Measurements from ENCODE around the gene SPATA22.
"Not testable (repeated sequence)": the region's sequence is repeated elsewhere in the genome, so short reads cannot be mapped to it uniquely, and the experiment has no call there.

Gene SPATA22, protein sequence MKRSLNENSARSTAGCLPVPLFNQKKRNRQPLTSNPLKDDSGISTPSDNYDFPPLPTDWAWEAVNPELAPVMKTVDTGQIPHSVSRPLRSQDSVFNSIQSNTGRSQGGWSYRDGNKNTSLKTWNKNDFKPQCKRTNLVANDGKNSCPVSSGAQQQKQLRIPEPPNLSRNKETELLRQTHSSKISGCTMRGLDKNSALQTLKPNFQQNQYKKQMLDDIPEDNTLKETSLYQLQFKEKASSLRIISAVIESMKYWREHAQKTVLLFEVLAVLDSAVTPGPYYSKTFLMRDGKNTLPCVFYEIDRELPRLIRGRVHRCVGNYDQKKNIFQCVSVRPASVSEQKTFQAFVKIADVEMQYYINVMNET

DNA sequence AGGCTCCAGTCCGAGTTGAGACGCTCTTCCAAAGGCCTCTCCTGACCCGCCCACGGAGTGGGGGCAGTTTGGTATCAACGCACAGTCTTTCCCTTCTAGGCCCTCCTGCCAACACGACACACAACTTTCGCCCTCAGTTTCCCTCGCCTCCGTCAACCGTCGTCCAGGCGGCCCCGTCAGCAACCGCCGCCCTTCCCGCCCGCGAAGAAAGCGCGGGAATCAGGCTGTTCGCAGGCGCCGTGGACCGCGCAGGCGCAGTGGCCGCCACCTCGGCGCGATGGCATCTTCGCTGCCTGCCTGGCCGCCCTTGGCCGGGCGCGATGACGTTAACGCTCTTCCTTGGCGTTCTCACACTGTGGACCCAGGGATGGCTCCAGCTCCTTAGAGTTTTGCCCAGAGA lies at the start of gene SPATA22:
SPATA22 (minus strand) TSS at position 221 of the 400 bp plus-strand sequence. CDS start 2,494 bp downstream, outside the sequence.
- Histone ChIP-seq H3K9me3 (ENCODE audit: control insufficient read depth, insufficient read depth, low read length) (no peaks in the 10 kb centered on the region), H3K4me1 (ENCODE audit: insufficient read depth, low read length) (peaks cover 11% of the 10 kb centered on the region), H3K36me3 (ENCODE audit: insufficient read depth, low read length) (no peaks in the 10 kb centered on the region), H3K9ac (ENCODE audit: low read depth, low read length) (no peak within 1 kb of the TSS)

DNA sequence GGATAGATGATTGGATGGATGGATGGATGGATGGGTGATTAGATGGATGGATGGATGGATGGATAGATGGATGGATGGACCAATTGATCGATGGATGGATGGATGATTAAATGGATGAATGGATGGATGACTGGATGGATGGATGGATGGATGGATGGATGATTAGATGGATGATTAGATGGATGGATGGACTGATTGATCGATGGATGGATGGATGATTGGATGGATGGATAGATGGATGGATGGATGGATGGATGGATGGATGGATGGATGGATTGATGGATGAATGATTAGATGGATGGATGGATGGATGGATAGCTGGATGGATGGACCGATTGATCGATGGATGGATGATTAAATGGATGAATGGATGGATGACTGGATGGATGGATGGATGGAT lies 47.9 kb upstream of the SPATA22 start:
- not testable (repeated sequence) for H3K9me3 ChIP-seq (ENCODE audit: control insufficient read depth, insufficient read depth, low read length); H3K36me3 ChIP-seq (ENCODE audit: insufficient read depth, low read length); H3K9ac ChIP-seq (ENCODE audit: low read depth, low read length); H3K4me1 ChIP-seq (ENCODE audit: insufficient read depth, low read length)

DNA sequence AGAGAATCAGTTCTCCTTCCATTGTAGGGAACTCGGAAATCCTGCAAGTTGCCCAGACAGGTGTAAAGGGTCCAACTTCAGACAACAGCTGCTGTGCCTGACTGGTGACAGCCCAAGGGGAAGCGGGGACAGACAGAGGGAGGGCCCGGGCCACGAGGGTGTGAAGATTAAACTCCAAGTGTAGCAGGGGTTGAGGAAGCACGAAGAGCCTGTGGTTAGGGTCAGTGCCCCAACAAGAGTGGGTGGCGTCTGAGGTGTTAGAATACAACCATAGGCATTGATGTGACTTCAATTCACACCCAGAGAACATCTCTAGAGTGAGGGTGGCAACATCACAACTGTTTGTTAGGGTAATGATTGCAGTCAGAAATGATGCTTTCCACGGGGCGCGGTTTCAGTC lies 43.3 kb upstream of the SPATA22 start:
- peaks cover 13% of the 10 kb centered on the region for H3K4me1 ChIP-seq (ENCODE audit: insufficient read depth, low read length)

GRCh38 chr17:3514167-3514566 lies 42.5 kb upstream of the SPATA22 start:
- not testable (repeated sequence) for H3K9ac ChIP-seq (ENCODE audit: low read depth, low read length); H3K9me3 ChIP-seq (ENCODE audit: control insufficient read depth, insufficient read depth, low read length); H3K36me3 ChIP-seq (ENCODE audit: insufficient read depth, low read length)
- peaks cover 13% of the 10 kb centered on the region for H3K4me1 ChIP-seq (ENCODE audit: insufficient read depth, low read length)

More for the DNA sequence above, 43.3 kb upstream of the SPATA22 start:
- no peaks in the 10 kb centered on the region for H3K36me3 ChIP-seq (ENCODE audit: insufficient read depth, low read length)
- H3K9ac ChIP-seq (ENCODE audit: low read depth, low read length): no peak overlapping the region
- no peaks in the 10 kb centered on the region for H3K9me3 ChIP-seq (ENCODE audit: control insufficient read depth, insufficient read depth, low read length)

- Histone ChIP-seq H3K9ac (ENCODE audit: low read depth, low read length) (no peak overlapping the region), H3K9me3 (ENCODE audit: control insufficient read depth, insufficient read depth, low read length) (no peaks in the 10 kb centered on the region), H3K36me3 (ENCODE audit: insufficient read depth, low read length) (no peaks in the 10 kb centered on the region), H3K4me1 (ENCODE audit: insufficient read depth, low read length) (peaks cover 13% of the 10 kb centered on the region)
Observed at GRCh38 chr17:3513305-3514035, 41.9 kb upstream of the SPATA22 start.

DNA sequence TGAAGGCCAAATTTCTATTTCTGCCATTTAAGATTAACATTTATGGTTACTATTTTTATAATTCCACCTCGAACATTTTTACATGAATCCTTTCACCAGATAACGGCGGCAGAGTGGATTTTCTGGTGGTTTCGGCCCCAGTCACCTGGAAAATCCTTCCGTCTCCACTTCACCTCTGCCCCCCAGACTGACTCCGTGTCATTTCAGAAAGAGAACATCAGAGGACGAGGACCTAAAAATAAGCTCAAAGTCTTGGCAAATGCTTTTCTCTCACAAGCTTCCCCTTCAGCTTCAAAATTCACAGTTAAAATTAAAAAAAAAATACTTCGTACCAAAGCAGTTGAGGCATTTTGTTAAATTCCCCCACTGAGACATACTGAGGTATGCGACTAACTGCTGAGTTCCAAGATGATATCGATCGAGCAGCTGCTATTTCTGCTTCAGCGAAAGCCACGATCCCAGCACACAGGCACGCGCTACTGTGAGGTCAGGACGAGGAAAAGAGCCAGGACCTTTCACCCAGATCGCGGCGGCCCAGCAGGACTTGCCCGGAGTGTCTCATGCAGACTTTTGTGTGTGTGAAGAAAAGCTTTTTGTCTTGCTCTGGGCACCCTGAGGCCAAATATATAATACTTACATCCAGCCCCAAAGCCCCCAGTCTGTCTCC lies 41.0 kb upstream of the SPATA22 start:
- no peaks in the 10 kb centered on the region for H3K9me3 ChIP-seq (ENCODE audit: control insufficient read depth, insufficient read depth, low read length)
- no peak overlapping the region for H3K9ac ChIP-seq (ENCODE audit: low read depth, low read length)
- no peaks in the 10 kb centered on the region for H3K36me3 ChIP-seq (ENCODE audit: insufficient read depth, low read length)
- peaks cover 13% of the 10 kb centered on the region for H3K4me1 ChIP-seq (ENCODE audit: insufficient read depth, low read length)

- H3K9me3 ChIP-seq (ENCODE audit: control insufficient read depth, insufficient read depth, low read length): no peaks in the 10 kb centered on the region
- H3K4me1 ChIP-seq (ENCODE audit: insufficient read depth, low read length): peaks cover 13% of the 10 kb centered on the region
- H3K36me3 ChIP-seq (ENCODE audit: insufficient read depth, low read length): no peaks in the 10 kb centered on the region
- H3K9ac ChIP-seq (ENCODE audit: low read depth, low read length): no peak overlapping the region
Observed at GRCh38 chr17:3511852-3512504, 40.4 kb upstream of the SPATA22 start.

DNA sequence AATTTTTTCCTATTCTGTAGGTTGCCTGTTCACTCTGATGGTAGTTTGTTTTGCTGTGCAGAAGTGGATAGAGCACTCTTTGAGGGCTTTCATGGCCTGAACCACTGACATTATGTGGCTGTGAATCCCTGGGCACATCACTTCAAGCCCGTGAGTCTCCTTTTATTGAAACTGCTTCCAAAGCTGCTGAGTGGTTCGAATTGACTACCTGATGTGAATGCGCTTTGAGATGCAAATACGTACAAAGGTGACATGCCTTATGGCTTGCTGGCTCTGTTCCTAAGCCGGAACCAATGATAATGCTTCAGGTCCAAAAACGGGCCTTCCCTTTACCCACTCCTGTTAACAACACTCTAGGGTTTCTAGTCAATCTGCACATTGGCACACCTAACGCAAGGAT lies 38.5 kb upstream of the SPATA22 start:
- H3K9ac ChIP-seq (ENCODE audit: low read depth, low read length): no peak overlapping the region
- H3K4me1 ChIP-seq (ENCODE audit: insufficient read depth, low read length): peaks cover 13% of the 10 kb centered on the region
- no peaks in the 10 kb centered on the region for H3K9me3 ChIP-seq (ENCODE audit: control insufficient read depth, insufficient read depth, low read length)
- H3K36me3 ChIP-seq (ENCODE audit: insufficient read depth, low read length): no peaks in the 10 kb centered on the region

- H3K9ac ChIP-seq (ENCODE audit: low read depth, low read length): no peak overlapping the region
- H3K9me3 ChIP-seq (ENCODE audit: control insufficient read depth, insufficient read depth, low read length): no peaks in the 10 kb centered on the region
- no peaks in the 10 kb centered on the region for H3K36me3 ChIP-seq (ENCODE audit: insufficient read depth, low read length)
- peaks cover 7% of the 10 kb centered on the region for H3K4me1 ChIP-seq (ENCODE audit: insufficient read depth, low read length)
Observed at GRCh38 chr17:3507869-3508268, 36.2 kb upstream of the SPATA22 start.

DNA sequence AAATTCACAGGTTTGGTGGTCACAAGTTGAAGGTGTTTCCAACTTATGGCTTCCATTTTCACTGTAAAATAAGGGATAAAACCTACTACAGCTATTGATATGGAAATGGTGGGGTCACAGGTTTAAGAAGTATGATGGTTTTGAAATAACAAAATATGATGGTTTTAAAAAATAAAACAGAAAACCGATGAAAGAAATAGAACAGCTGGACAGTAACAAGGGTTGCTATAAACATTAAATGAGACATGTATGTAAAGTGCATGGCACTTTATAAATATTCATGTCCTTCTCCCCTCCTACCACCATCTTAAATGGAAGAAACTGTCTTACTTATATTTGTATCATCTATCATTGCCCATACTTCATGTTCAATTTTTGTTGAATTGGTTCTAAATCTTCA lies 35.5 kb upstream of the SPATA22 start:
- Histone ChIP-seq H3K36me3 (ENCODE audit: insufficient read depth, low read length) (no peaks in the 10 kb centered on the region), H3K9ac (ENCODE audit: low read depth, low read length) (no peak overlapping the region), H3K4me1 (ENCODE audit: insufficient read depth, low read length) (peaks cover 7% of the 10 kb centered on the region), H3K9me3 (ENCODE audit: control insufficient read depth, insufficient read depth, low read length) (no peaks in the 10 kb centered on the region)

GRCh38 chr17:3506054-3506453 lies 34.4 kb upstream of the SPATA22 start:
- Histone ChIP-seq H3K9ac (ENCODE audit: low read depth, low read length) (no peak overlapping the region), H3K36me3 (ENCODE audit: insufficient read depth, low read length) (no peaks in the 10 kb centered on the region), H3K4me1 (ENCODE audit: insufficient read depth, low read length) (peaks cover 7% of the 10 kb centered on the region), H3K9me3 (ENCODE audit: control insufficient read depth, insufficient read depth, low read length) (0 out of 2 replicates have a peak, but pooled peaks cover 3% of the 10 kb centered on the region)

DNA sequence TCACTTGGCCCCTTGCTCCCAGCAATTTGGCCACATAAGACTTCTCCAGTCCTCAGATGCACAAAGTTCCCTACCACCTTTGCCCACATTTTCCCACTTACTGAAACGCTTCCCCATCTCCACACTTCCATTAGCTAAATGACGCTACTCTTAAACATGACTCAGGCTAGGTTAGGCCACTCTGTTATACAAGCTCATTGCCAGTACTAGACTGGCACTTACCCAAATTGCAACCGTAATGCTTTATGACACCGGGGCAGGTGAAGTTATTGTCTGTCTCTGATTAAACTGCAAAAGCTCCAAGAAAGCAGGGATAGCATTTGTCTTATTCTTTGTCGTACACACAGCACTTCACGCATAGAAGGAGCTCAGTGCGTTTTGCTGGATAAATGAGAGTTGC lies 33.4 kb upstream of the SPATA22 start:
- Histone ChIP-seq H3K36me3 (ENCODE audit: insufficient read depth, low read length) (no peaks in the 10 kb centered on the region), H3K9ac (ENCODE audit: low read depth, low read length) (no peak overlapping the region)

DNA sequence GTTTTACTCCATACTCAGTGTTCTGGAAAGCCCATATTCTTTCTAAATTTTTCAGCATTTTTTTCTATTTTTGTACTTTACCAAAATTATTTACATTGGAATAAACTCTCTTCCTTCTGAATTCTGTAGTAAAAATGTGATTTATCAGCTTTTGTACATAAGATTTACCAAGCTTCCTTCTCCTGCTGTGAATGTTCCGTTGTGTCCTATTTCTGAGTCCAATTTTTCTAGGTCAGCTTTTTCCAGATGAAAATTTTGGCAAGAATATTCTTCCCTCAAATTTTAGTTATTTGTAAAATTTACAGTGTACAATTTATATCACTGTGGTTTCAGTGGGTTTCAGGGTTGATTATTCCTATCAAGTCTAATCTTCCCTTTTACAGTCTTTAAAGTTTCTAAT lies 31.7 kb upstream of the SPATA22 start:
- Histone ChIP-seq H3K4me1 (ENCODE audit: insufficient read depth, low read length) (peaks cover 8% of the 10 kb centered on the region; the same call in 1 of the 2 replicates), H3K9me3 (ENCODE audit: control insufficient read depth, insufficient read depth, low read length) (0 out of 2 replicates have a peak, but pooled peaks cover 6% of the 10 kb centered on the region), H3K9ac (ENCODE audit: low read depth, low read length) (no peak overlapping the region), H3K36me3 (ENCODE audit: insufficient read depth, low read length) (no peaks in the 10 kb centered on the region)

More for the DNA sequence above, 33.4 kb upstream of the SPATA22 start:
- H3K4me1 ChIP-seq (ENCODE audit: insufficient read depth, low read length): no peaks in the 10 kb centered on the region
- 0 out of 2 replicates have a peak, but pooled peaks cover 6% of the 10 kb centered on the region for H3K9me3 ChIP-seq (ENCODE audit: control insufficient read depth, insufficient read depth, low read length)

GRCh38 chr17:3502466-3502865 lies 30.8 kb upstream of the SPATA22 start:
- Histone ChIP-seq H3K9me3 (ENCODE audit: control insufficient read depth, insufficient read depth, low read length) (0 out of 2 replicates have a peak, but pooled peaks cover 6% of the 10 kb centered on the region), H3K9ac (ENCODE audit: low read depth, low read length) (no peak overlapping the region), H3K4me1 (ENCODE audit: insufficient read depth, low read length) (peaks cover 14% of the 10 kb centered on the region; the same call in 1 of the 2 replicates)

More at GRCh38 chr17:3502466-3502865, 30.8 kb upstream of the SPATA22 start:
- no peaks in the 10 kb centered on the region for H3K36me3 ChIP-seq (ENCODE audit: insufficient read depth, low read length)

Measured in ES-I3 (cell line).